Tibial nerve (tissue), 4 donors: ENCODE data around the gene OSM.

Experiments used
- CTCF ChIP-seq, 5 experiments: fragments of 200-600 bp in 3 of 5; fragments of 450-650 bp in 2 of 5; sonication (generic) in 3 of 5; IDR thresholded peaks; one replicate each; pipeline ENCODE4 v1.5.1; 2016 to 2019; ENCODE audit warnings: antibody characterized with exemption in 5 of 5, mild to moderate bottlenecking in 3 of 5, moderate library complexity in 2 of 5
- EP300 ChIP-seq, 2 donors: sonication (generic); formaldehyde crosslinking; IDR thresholded peaks; one replicate each; pipeline ENCODE4 v1.6.1; 2017; ENCODE audit warnings: antibody characterized with exemption in 2 of 2, mild to moderate bottlenecking in 1 of 2

- TF ChIP-seq CTCF (IDR thresholded peaks at IDR 0.05): no peak
- peak; percentile 24 to 68 for TF ChIP-seq EP300 (IDR thresholded peaks at IDR 0.05)
Observed at GRCh38 chr22:30279046-30279788, 12.6 kb upstream of the OSM start.
